Measurements from ENCODE around the gene GNRHR. TPM values are rescaled to one million over a fixed set of nuclear protein-coding genes. Genes with fewer than 3 reads are reported as not detected.

The GNRHR gene
- total RNA-seq, 1 donor from 2014 or later = not detected

DNA sequence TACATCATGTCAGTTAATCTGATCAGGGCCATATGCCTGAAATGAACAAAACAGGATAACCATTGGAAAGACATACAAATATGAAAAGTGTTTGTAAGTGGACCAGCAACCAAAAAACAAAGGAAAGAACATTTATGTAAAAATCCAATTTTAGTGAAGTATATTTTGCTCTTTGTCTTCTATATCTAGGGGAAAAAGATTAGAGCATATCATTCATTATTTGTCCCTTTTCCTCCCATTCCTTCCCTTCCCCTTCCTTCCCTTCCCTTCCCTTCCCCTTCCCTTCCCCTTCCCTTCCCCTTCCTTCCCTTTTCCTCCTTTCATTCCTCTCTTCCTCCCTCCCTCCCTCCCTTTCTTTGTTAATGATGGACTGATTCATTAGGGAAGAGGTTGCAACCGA is 1.8 kb upstream of the GNRHR start:
- Histone ChIP-seq H3K4me3 (ENCODE audit: low read depth, low read length) (no peak overlapping the region), H3K27me3 (ENCODE audit: control insufficient read depth, insufficient read depth, low read length) (no peaks in the 10 kb centered on the region), H3K36me3 (ENCODE audit: control insufficient read depth, insufficient read depth, low read length) (no peaks in the 10 kb centered on the region)
- TF ChIP-seq, protein P1, sequence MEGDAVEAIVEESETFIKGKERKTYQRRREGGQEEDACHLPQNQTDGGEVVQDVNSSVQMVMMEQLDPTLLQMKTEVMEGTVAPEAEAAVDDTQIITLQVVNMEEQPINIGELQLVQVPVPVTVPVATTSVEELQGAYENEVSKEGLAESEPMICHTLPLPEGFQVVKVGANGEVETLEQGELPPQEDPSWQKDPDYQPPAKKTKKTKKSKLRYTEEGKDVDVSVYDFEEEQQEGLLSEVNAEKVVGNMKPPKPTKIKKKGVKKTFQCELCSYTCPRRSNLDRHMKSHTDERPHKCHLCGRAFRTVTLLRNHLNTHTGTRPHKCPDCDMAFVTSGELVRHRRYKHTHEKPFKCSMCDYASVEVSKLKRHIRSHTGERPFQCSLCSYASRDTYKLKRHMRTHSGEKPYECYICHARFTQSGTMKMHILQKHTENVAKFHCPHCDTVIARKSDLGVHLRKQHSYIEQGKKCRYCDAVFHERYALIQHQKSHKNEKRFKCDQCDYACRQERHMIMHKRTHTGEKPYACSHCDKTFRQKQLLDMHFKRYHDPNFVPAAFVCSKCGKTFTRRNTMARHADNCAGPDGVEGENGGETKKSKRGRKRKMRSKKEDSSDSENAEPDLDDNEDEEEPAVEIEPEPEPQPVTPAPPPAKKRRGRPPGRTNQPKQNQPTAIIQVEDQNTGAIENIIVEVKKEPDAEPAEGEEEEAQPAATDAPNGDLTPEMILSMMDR (IDR thresholded peaks at IDR 0.05; ENCODE audit: insufficient read depth, low read length, poor library complexity, severe bottlenecking) = no peak
- DNase-seq (ENCODE audit: low read depth) = no peak

DNA sequence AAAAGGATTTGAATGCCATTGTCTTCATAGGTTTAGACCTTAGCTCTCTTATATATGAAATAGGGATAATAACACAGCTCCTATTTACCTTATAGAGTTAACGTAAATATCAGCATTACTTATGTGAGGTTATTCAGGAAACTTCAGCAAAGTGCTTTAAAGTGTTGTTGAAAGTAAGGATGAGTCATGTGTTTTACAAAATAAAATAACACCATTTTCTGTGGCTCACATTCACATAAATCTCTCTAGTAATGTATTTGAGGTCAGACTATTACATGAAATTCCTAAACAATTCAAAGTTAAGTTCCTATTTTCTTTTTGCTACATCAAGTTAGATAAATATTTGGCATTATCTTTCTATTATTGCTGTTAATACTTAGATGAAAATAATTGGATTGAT is 2.9 kb downstream of the GNRHR start:
- DNase-seq (ENCODE audit: low read depth) = no peak
- no peaks in the 10 kb centered on the region for H3K27me3 ChIP-seq (ENCODE audit: control insufficient read depth, insufficient read depth, low read length)
- H3K4me3 ChIP-seq (ENCODE audit: low read depth, low read length) = no peak overlapping the region
- TF ChIP-seq, protein P1 (IDR thresholded peaks at IDR 0.05; ENCODE audit: insufficient read depth, low read length, poor library complexity, severe bottlenecking) = no peak
- no peaks in the 10 kb centered on the region for H3K36me3 ChIP-seq (ENCODE audit: control insufficient read depth, insufficient read depth, low read length)

DNA sequence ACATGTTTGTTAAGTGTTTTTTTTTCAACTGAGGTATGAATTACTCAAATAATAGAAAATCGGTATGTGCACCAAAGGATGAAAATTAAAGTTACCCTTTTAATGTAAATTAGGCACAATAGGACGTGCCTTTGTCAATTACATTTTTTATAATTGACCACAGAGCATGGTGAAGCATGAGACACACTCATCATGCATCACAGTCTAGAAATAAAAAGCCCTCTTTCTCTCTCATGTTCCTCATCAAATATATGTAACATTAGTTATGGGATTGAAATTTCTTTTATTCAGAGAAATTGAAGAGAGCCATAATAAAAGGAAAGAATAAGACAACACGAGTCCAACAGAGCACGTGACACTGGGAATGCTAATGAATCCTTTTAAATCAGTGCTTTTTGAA is 3.5 kb downstream of the GNRHR start:
- Histone ChIP-seq H3K27me3 (ENCODE audit: control insufficient read depth, insufficient read depth, low read length) (no peaks in the 10 kb centered on the region), H3K36me3 (ENCODE audit: control insufficient read depth, insufficient read depth, low read length) (no peaks in the 10 kb centered on the region), H3K4me3 (ENCODE audit: low read depth, low read length) (no peak overlapping the region)
- no peak for DNase-seq (ENCODE audit: low read depth)
- TF ChIP-seq, protein P1 (IDR thresholded peaks at IDR 0.05; ENCODE audit: insufficient read depth, low read length, poor library complexity, severe bottlenecking) = no peak

DNA sequence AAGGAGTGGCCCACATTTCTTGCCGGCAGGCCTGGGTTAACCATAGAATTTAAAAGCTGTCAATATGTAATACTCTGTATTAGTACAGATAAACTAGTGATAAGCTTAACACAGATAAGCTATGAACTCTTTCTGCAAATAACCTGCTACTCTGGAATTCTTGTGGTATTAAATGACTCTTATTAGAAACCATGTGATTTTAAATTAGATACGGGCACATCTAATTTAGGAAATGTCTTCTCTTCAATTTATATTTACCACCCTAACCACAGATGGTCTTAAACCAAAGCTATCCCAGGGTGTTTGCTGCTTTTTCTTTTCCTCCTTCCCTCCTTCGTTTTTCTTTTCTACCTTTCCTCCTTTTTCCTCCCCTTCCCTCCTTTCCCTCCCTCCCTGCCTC is 4.9 kb downstream of the GNRHR start:
- no peak for DNase-seq (ENCODE audit: low read depth)
- TF ChIP-seq, protein P1 (IDR thresholded peaks at IDR 0.05; ENCODE audit: insufficient read depth, low read length, poor library complexity, severe bottlenecking) = no peak
- Histone ChIP-seq H3K36me3 (ENCODE audit: control insufficient read depth, insufficient read depth, low read length) (no peaks in the 10 kb centered on the region), H3K4me3 (ENCODE audit: low read depth, low read length) (no peak overlapping the region), H3K27me3 (ENCODE audit: control insufficient read depth, insufficient read depth, low read length) (no peaks in the 10 kb centered on the region)

DNA sequence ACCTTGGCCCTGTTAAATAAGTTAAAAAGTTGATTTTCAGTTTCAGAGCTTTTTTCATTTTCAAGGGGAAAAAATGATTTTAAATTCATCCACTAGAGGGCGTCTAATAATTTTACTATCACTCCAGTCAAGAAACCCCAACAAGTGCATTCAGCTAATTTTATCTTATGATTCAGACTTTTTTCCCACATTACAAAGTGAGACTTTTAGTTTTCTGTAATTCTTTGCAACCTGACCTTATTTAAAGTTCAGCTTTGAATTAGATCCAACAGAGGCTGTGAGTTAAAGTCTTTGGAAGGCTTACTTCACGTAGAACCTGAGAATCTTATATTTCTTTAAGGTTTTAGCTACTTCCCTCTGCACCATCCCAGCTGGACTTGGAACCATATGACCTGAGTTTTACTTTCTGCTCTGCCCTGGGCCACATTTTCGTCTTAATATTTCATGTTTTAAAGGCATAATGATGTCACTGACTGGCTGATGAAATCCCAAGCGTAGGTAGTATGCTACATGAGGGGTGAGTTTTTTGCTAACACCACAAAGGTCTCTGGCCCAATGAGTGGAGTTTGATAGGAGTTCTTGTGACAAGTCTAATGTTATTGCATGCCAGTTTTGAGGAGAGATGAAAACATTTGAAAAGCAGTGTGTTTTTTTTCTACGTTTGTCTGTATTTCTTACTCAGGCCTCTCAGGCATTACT is 7.2 kb downstream of the GNRHR start:
- Histone ChIP-seq H3K4me3 (ENCODE audit: low read depth, low read length) (no peak overlapping the region), H3K27me3 (ENCODE audit: control insufficient read depth, insufficient read depth, low read length) (no peaks in the 10 kb centered on the region), H3K36me3 (ENCODE audit: control insufficient read depth, insufficient read depth, low read length) (no peaks in the 10 kb centered on the region)
- TF ChIP-seq, protein P1 (IDR thresholded peaks at IDR 0.05; ENCODE audit: insufficient read depth, low read length, poor library complexity, severe bottlenecking) = peak; percentile 47
- no peak for DNase-seq (ENCODE audit: low read depth)
